Panc1 (cell line): Measurements from ENCODE around the gene RNF34. TPM values are rescaled to one million over a fixed set of nuclear protein-coding genes. Genes with fewer than 3 reads are reported as not detected.

Experiments used
- ATAC-seq: fragments of 200-7000 bp; cut with Tn5 transposase; 2 replicates; pipeline ENCODE4 v1.9.1; 2020; ENCODE audit warnings: mild to moderate bottlenecking, moderate library complexity
- BruUV-seq: library from RNA; stranded (reverse); fragments of 400-500 nt; replicated peaks from 2 replicates; lab custom pipeline; 2021; lab: Mats Ljungman, UMichigan
- CTCF ChIA-PET: fragments of 300-600 bp; sonication (Branson Sonifier 250); formaldehyde crosslinking; loops from one replicate; lab custom pipeline; 2022; ENCODE audit warnings: antibody characterized with exemption; lab: Charles Lee
- POLR2A ChIA-PET: fragments of 300-600 bp; sonication (Branson Sonifier 250); formaldehyde crosslinking; loops from one replicate; lab custom pipeline; 2022; ENCODE audit warnings: antibody characterized with exemption; lab: Charles Lee
- DNase-seq: peaks from one replicate; pipeline ENCODE4 v3.0.0-alpha.2; 2010; ENCODE audit warnings: low read depth, low spot score
- H3K27ac ChIP-seq: 2 replicates; pipeline ENCODE4 v1.5.1; 2011; ENCODE audit warnings: mild to moderate bottlenecking, low read length, inconsistent platforms
- H3K27me3 ChIP-seq: fragments of 200-500 bp; sonication (Bioruptor generic); 2 replicates; pipeline ENCODE4 v1.6.0; 2014; ENCODE audit warnings: low read length, inconsistent platforms; ENCODE audit not compliant: control insufficient read depth, insufficient read depth
- H3K36me3 ChIP-seq: fragments of 200-500 bp; sonication (Bioruptor generic); 2 replicates; pipeline ENCODE4 v1.5.1; 2014; ENCODE audit warnings: inconsistent platforms, mild to moderate bottlenecking, low read length, moderate library complexity; ENCODE audit not compliant: control insufficient read depth, insufficient read depth
- H3K4me1 ChIP-seq: 2 replicates; pipeline ENCODE4 v1.5.1; 2011; ENCODE audit warnings: inconsistent platforms, mild to moderate bottlenecking, low read length, moderate library complexity; ENCODE audit not compliant: control insufficient read depth, insufficient read depth
- H3K4me3 ChIP-seq, 2 experiments: 2 replicates each; pipeline ENCODE4 v1.5.1; 2011 to 2012; ENCODE audit warnings: low read depth in 2 of 2, low read length in 2 of 2, mild to moderate bottlenecking in 2 of 2, inconsistent platforms in 1 of 2, moderate library complexity in 1 of 2
- H3K9me3 ChIP-seq: fragments of 200-500 bp; sonication (Bioruptor generic); 2 replicates; pipeline ENCODE4 v1.5.1; 2014; ENCODE audit warnings: low read depth, mild to moderate bottlenecking, inconsistent platforms, low read length, moderate library complexity; ENCODE audit not compliant: control insufficient read depth, insufficient read depth
- CTCF ChIP-seq: fragments of 450-650 bp; IDR thresholded peaks from 2 replicates; pipeline ENCODE4 v1.5.1; 2017; ENCODE audit warnings: mild to moderate bottlenecking
- POLR2AphosphoS5 ChIP-seq: IDR thresholded peaks from 2 replicates; pipeline ENCODE4 v1.6.1; 2012; ENCODE audit warnings: mild to moderate bottlenecking, low read depth, low read length, moderate library complexity
- REST ChIP-seq, 2 experiments: IDR thresholded peaks; 2 replicates each; pipeline ENCODE4 v1.6.1; 2011 to 2012; ENCODE audit warnings: low read depth in 2 of 2, control low read depth in 1 of 2, low read length in 1 of 2, mild to moderate bottlenecking in 1 of 2, moderate library complexity in 1 of 2; ENCODE audit not compliant: insufficient read depth in 1 of 2
- SIN3A ChIP-seq: IDR thresholded peaks from 2 replicates; pipeline ENCODE4 v1.6.1; 2012; ENCODE audit warnings: low read depth, mild to moderate bottlenecking, low read length, moderate library complexity, borderline replicate concordance; ENCODE audit not compliant: insufficient read depth
- TCF7L2 ChIP-seq: IDR thresholded peaks from 2 replicates; pipeline ENCODE4 v1.6.1; 2011; ENCODE audit warnings: mild to moderate bottlenecking, low read depth, low read length, inconsistent platforms
- in situ Hi-C: cut with HindIII; loops from 2 replicates; pipeline ENCODE4 v1.10.0; 2016; ENCODE audit warnings: low sequenced_read_pairs, low pct_unique_long_range_greater_than_20kb
- intact Hi-C: fragments of 100-400 bp; cut with micrococcal nuclease; formaldehyde crosslinking; loops from one replicate; pipeline ENCODE4 v1.10.0; 2022; ENCODE audit not compliant: unreplicated experiment
- total RNA-seq: library from RNA; stranded (reverse); gene quantifications from one replicate; pipeline ENCODE4 v1.2.1, GENCODE V29; 2021; ENCODE audit not compliant: unreplicated experiment

RNF34 gene
- total RNA-seq, 1 experiment from 2014 or later: 52.4 TPM

DNA sequence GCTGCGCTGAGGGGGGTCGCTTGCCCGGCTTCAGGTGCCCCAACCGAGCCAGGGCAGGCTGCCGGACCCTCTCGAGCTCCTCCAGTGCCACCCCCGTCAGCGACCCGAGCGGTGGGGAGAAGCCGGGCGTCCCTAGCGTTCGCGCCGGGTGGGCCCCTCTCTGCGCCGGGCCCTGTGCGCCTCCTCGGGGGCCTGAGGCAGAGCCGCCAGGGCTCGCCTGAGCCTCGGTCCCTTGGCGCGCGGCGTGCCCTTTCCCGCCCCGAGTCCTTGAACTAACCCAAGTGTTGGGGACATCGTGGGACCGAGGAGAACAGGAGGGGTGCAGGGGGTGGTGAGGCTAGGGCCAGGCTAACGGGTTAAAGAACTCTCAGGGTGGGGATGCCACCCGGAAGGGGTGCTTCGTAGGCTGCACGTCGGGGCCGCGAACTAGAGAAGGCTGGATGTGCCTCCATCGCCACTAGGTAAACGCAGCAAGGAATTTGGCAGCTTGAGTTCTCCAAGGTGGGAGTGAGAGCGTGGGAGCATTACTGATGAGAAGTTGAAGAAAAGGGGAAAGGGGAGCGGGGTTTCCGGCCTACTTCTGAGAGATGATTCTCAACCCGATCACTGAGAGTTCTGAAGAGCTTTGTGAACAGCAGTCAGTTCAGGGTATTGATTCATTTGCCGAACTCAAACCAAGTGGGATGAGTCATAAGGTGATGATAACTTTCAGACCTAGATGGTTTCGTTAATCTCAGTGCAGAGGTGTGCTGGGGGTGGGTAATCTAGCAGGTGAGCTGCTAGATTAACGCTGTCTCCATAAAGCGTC is 618 bp downstream of the RNF34 start:
- Histone ChIP-seq H3K27ac (peak overlapping the region; percentile 87), H3K27me3 (no peaks in the 10 kb centered on the region), H3K9me3 (no peaks in the 10 kb centered on the region), H3K4me3 (peak overlapping the region; percentile 79 to 90), H3K36me3 (0 out of 2 replicates have a peak, but pooled peaks cover 4% of the 10 kb centered on the region), H3K4me1 (peaks cover 12% of the 10 kb centered on the region; the same call in 1 of the 2 replicates)
- ChIA-PET CTCF (interaction anchor here (0.5 to 0.6 kb wide), 3 partner anchors 164 to 693 kb away, joined by 3 to 6 read pairs (median 5); no protein-coding TSS in a partner anchor), POLR2A (interaction anchor here (0.6 kb wide), 1 partner anchor 46 kb away, joined by 3 read pairs; no protein-coding TSS in a partner anchor)
- intact Hi-C loops: no loop called here
- no peak for TF ChIP-seq CTCF
- no peak for TF ChIP-seq SIN3A
- 0 out of 2 replicates have a peak, but pooled peaks have one; percentile 22 for TF ChIP-seq POLR2AphosphoS5
- TF ChIP-seq REST (IDR thresholded peaks at IDR 0.05; ENCODE audit: insufficient read depth in 1 of 2, low read depth in 2 of 2, low read length in 1 of 2): no peak
- no peak for TF ChIP-seq TCF7L2
- DNase-seq (no peak), ATAC-seq (peak; percentile 60)
- in situ Hi-C loops: no loop called here
- no TSS peak for BruUV-seq

- ChIA-PET CTCF (no interaction called here), POLR2A (no interaction called here)
- ATAC-seq: no peak
- Histone ChIP-seq H3K27me3 (no peaks in the 10 kb centered on the region), H3K27ac (no peak overlapping the region), H3K4me3 (no peak overlapping the region), H3K4me1 (peaks cover 8% of the 10 kb centered on the region; the same call in 1 of the 2 replicates), H3K36me3 (0 out of 2 replicates have a peak, but pooled peaks cover 4% of the 10 kb centered on the region), H3K9me3 (no peaks in the 10 kb centered on the region)
- BruUV-seq: no TSS peak
- intact Hi-C loops: no loop called here
- TF ChIP-seq CTCF: no peak
- TF ChIP-seq SIN3A: no peak
- no peak for TF ChIP-seq REST (IDR thresholded peaks at IDR 0.05; ENCODE audit: insufficient read depth in 1 of 2, low read depth in 2 of 2, low read length in 1 of 2)
- TF ChIP-seq POLR2AphosphoS5: no peak
- TF ChIP-seq TCF7L2: no peak
- DNase-seq: no peak
- in situ Hi-C loops: no loop called here
Measured at GRCh38 chr12:121403721-121404120, 3.8 kb downstream of the RNF34 start.
